CD14-positive monocyte (primary cell): ENCODE data around the gene GAREM2. TPM values are rescaled to one million over a fixed set of nuclear protein-coding genes. Genes with fewer than 3 reads are reported as not detected.

ENCODE experiments used
- DNase-seq, 3 donors: peaks; one replicate each; pipeline ENCODE4 v3.0.0-alpha.2; 2011 to 2022
- H2AFZ ChIP-seq: 2 replicates; pipeline ENCODE4 v1.6.0; 2012; ENCODE audit warnings: mild to moderate bottlenecking, low read depth, low read length, inconsistent platforms; ENCODE audit not compliant: insufficient read depth, poor library complexity, severe bottlenecking
- H3K27ac ChIP-seq, 2 donors: 1 replicate in 1 of 2; 2 replicates in 1 of 2; pipeline ENCODE4 v1.5.1; 2012 to 2013; ENCODE audit warnings: low read length in 2 of 2, control low read depth in 1 of 2, inconsistent platforms in 1 of 2, low read depth in 1 of 2, mild to moderate bottlenecking in 1 of 2
- H3K27me3 ChIP-seq, 2 donors: one replicate each; pipeline versions ENCODE4 v1.6.0 to v1.6.1; 2011 to 2013; ENCODE audit warnings: low read length in 2 of 2; ENCODE audit not compliant: control insufficient read depth in 2 of 2, insufficient read depth in 2 of 2
- H3K36me3 ChIP-seq, 2 donors: replicated peaks in 1 of 2; 1 replicate in 1 of 2; 2 replicates in 1 of 2; pipeline versions ENCODE4 v1.5.1 to v1.6.1; 2012 to 2013; ENCODE audit warnings: low read length in 2 of 2, control low read depth in 1 of 2, inconsistent platforms in 1 of 2, mild to moderate bottlenecking in 1 of 2; ENCODE audit not compliant: insufficient read depth in 2 of 2, control insufficient read depth in 1 of 2
- H3K4me1 ChIP-seq, 2 donors: 1 replicate in 1 of 2; 2 replicates in 1 of 2; pipeline versions ENCODE4 v1.5.1 to v1.6.1; 2012 to 2013; ENCODE audit warnings: low read length in 2 of 2, control low read depth in 1 of 2, inconsistent platforms in 1 of 2, mild to moderate bottlenecking in 1 of 2, moderate library complexity in 1 of 2; ENCODE audit not compliant: insufficient read depth in 2 of 2, control insufficient read depth in 1 of 2
- H3K4me2 ChIP-seq: replicated peaks from 2 replicates; pipeline ENCODE3; 2012; ENCODE audit warnings: low read length, moderate library complexity, mild to moderate bottlenecking; ENCODE audit not compliant: poor library complexity, severe bottlenecking; ENCODE audit errors: extremely low read depth
- H3K4me3 ChIP-seq, 3 experiments: fragments of 200-600 bp in 1 of 3; sonication (generic) in 1 of 3; replicated peaks in 1 of 3; 1 replicate in 2 of 3; 2 replicates in 1 of 3; pipeline ENCODE4 v1.5.1; 2011 to 2013; ENCODE audit warnings: low read length in 3 of 3, mild to moderate bottlenecking in 3 of 3, control low read depth in 2 of 3, low read depth in 2 of 3, inconsistent platforms in 1 of 3, moderate library complexity in 1 of 3
- H3K79me2 ChIP-seq: 2 replicates; pipeline ENCODE4 v1.6.0; 2012; ENCODE audit warnings: mild to moderate bottlenecking, control low read depth, inconsistent platforms, low read length, moderate library complexity; ENCODE audit not compliant: insufficient read depth
- H3K9ac ChIP-seq: 2 replicates; pipeline ENCODE4 v1.6.0; 2017; ENCODE audit warnings: low read length, mild to moderate bottlenecking; ENCODE audit not compliant: insufficient read depth, poor library complexity, severe bottlenecking
- H3K9me3 ChIP-seq, 2 donors: replicated peaks in 1 of 2; 1 replicate in 1 of 2; 2 replicates in 1 of 2; pipeline versions ENCODE4 v1.5.1 to v1.6.1; 2012 to 2013; ENCODE audit warnings: low read length in 2 of 2, control low read depth in 1 of 2; ENCODE audit not compliant: control insufficient read depth in 1 of 2, insufficient read depth in 1 of 2
- H4K20me1 ChIP-seq: 2 replicates; pipeline ENCODE4 v1.6.0; 2012; ENCODE audit warnings: mild to moderate bottlenecking, low read length, control low read depth, moderate library complexity; ENCODE audit not compliant: insufficient read depth
- H3K27ac Mint-ChIP-seq, 7 donors: one replicate each; pipeline ENCODE4 v1.8.0; 2020; ENCODE audit warnings: mild to moderate bottlenecking in 7 of 7, mixed read lengths in 7 of 7, moderate library complexity in 6 of 7, inconsistent platforms in 2 of 7
- H3K27me3 Mint-ChIP-seq, 3 donors: one replicate each; pipeline ENCODE4 v1.8.0; 2021 to 2022; ENCODE audit warnings: low read depth in 3 of 3, mild to moderate bottlenecking in 3 of 3, mixed read lengths in 3 of 3, moderate library complexity in 3 of 3, inconsistent platforms in 1 of 3
- H3K36me3 Mint-ChIP-seq, 2 donors: one replicate each; pipeline ENCODE4 v1.8.0; 2020; ENCODE audit warnings: mixed read lengths in 2 of 2, inconsistent platforms in 1 of 2, mild to moderate bottlenecking in 1 of 2
- H3K4me1 Mint-ChIP-seq: one replicate; pipeline ENCODE4 v1.8.0; 2020; ENCODE audit warnings: mild to moderate bottlenecking, mixed read lengths
- H3K4me3 Mint-ChIP-seq, 2 donors: one replicate each; pipeline ENCODE4 v1.8.0; 2020; ENCODE audit warnings: mild to moderate bottlenecking in 2 of 2, mixed read lengths in 2 of 2, moderate library complexity in 1 of 2
- H3K9me3 Mint-ChIP-seq, 7 donors: one replicate each; pipeline ENCODE4 v1.8.0; 2020 to 2022; ENCODE audit warnings: mixed read lengths in 7 of 7, mild to moderate bottlenecking in 6 of 7, moderate library complexity in 6 of 7, inconsistent platforms in 2 of 7
- CTCF ChIP-seq: fragments of 200-600 bp; IDR thresholded peaks from one replicate; pipeline ENCODE4 v1.8.0; 2022; ENCODE audit warnings: antibody characterized with exemption, mild to moderate bottlenecking
- WGBS: methylation state at CpG from one replicate; pipeline ENCODE4 v1.1.5; 2013; ENCODE audit warnings: missing lambda C conversion rate; ENCODE audit not compliant: insufficient coverage; 5-methylcytosine and 5-hydroxymethylcytosine counted together
- intact Hi-C, 2 donors: fragments of 100-400 bp; cut with micrococcal nuclease; formaldehyde crosslinking; loops; one replicate each; pipeline versions ENCODE4 v1.15.0 to v1.15.1; 2023
- polyA minus RNA-seq: library from RNA; depleted of rRNA, polyadenylated mRNA; stranded (reverse); fragments of >200 nt; gene quantifications from 2 replicates; pipeline ENCODE4 v1.2.3, GENCODE V29; 2012
- polyA plus RNA-seq, 3 donors: library from polyadenylated mRNA; depleted of rRNA in 1 of 3; unstranded in 2 of 3; stranded (reverse) in 1 of 3; fragments of 300-500 nt in 2 of 3; fragments of >200 nt in 1 of 3; fragmentation: Illumina TruSeq in 2 of 3; gene quantifications; 1 replicate in 2 of 3; 2 replicates in 1 of 3; pipeline ENCODE4 v1.2.3, GENCODE V29; 2012 to 2021
- total RNA-seq, 12 experiments: library from RNA in 1 of 12; stranded (reverse) in 1 of 12; fragments of 120-200 nt in 1 of 12; gene quantifications; one replicate each; pipeline ENCODE4 v1.2.4 and lab custom pipeline; 2013 to 2026; ENCODE audit warnings: mixed read lengths in 6 of 12, inconsistent platforms in 1 of 12

GAREM2 gene
- total RNA-seq (2013) = 0.06 TPM
- polyA plus RNA-seq = under 1 TPM in 2 of 3 donors, not detected in 1; 0.08 to 0.09 TPM
- polyA minus RNA-seq = under 0.01 TPM in 1 of 2 replicates, not detected in the other
- 0.08 to 2.8 (median 0.30) reads per million in 11 experiments for total RNA-seq (lab: John Stamatoyannopoulos, UW)

- Mint-ChIP-seq H3K4me3 (peak within 1 kb of the TSS; percentile 71 to 92), H3K27me3 (peaks cover 54 to 78% (median 57%) of the 10 kb centered on the region in 3 donors), H3K27ac (no peak within 1 kb of the TSS), H3K36me3 (peaks cover 12 to 15% of the 10 kb centered on the region in 2 donors), H3K4me1 (peaks cover 13% of the 10 kb centered on the region), H3K9me3 (peaks cover 7 to 17% (median 11%) of the 10 kb centered on the region in 7 donors)
- Histone ChIP-seq H3K9ac (no peak within 1 kb of the TSS), H3K4me1 (peaks cover 9 to 14% of the 10 kb centered on the region in 2 donors), H3K36me3 (no peaks in the 10 kb centered on the region), H3K27ac (no peak within 1 kb of the TSS), H3K4me2 (peak within 1 kb of the TSS; percentile 74), H3K4me3 (peak within 1 kb of the TSS in 1 of 3 experiments; percentile 63), H2AFZ (peak within 1 kb of the TSS; percentile 59), H3K79me2 (no peaks in the 10 kb centered on the region), H3K9me3 (no peaks in the 10 kb centered on the region), H4K20me1 (no peaks in the 10 kb centered on the region), H3K27me3 (peaks cover 15 to 49% of the 10 kb centered on the region in 2 donors)
- DNase-seq = peak in 1 of 3 donors; percentile 7
- intact Hi-C loops = no loop called here
- under 1% methylated on average over 72 of the region's 102 CpGs for WGBS
- no peak for TF ChIP-seq CTCF
Observed at GRCh38 chr2:26172871-26173775, at the start of gene GAREM2. Gene GAREM2 (plus strand): TSS chr2:26173088. CDS start chr2:26173221, 133 bp downstream.

GRCh38 chr2:26123426-26123825 is 49.5 kb upstream of the GAREM2 start:
- H3K36me3 ChIP-seq = peaks cover 20 to 67% of the 10 kb centered on the region in 2 donors
- TF ChIP-seq CTCF = no peak
- H3K4me3 ChIP-seq = no peak overlapping the region
- H3K9ac ChIP-seq = no peak overlapping the region
- no peak for DNase-seq
- H2AFZ ChIP-seq = no peak overlapping the region
- H3K4me3 Mint-ChIP-seq = no peak overlapping the region
- 96% methylated on average over 4 of the region's 5 CpGs for WGBS
- H3K9me3 Mint-ChIP-seq = no peaks in the 10 kb centered on the region
- H3K36me3 Mint-ChIP-seq = peaks cover 27 to 46% of the 10 kb centered on the region in 2 donors
- H3K27ac Mint-ChIP-seq = peak overlapping the region in 2 of 7 donors; percentile 10 to 62
- H3K79me2 ChIP-seq = peaks cover 84% of the 10 kb centered on the region
- H3K27ac ChIP-seq = peak overlapping the region in 1 of 2 donors; percentile 32
- no peaks in the 10 kb centered on the region for H3K27me3 ChIP-seq
- H3K9me3 ChIP-seq = no peaks in the 10 kb centered on the region
- H3K4me1 ChIP-seq = no peaks in the 10 kb centered on the region
- H4K20me1 ChIP-seq = peaks cover 100% of the 10 kb centered on the region
- intact Hi-C loops = no loop called here
- H3K4me1 Mint-ChIP-seq = peaks cover 1% of the 10 kb centered on the region
- H3K27me3 Mint-ChIP-seq = no peaks in the 10 kb centered on the region
- H3K4me2 ChIP-seq = no peak overlapping the region
